ENCODE data around the gene SFT2D1.
"Not testable (repeated sequence)": the region's sequence is repeated elsewhere in the genome, so short reads cannot be mapped to it uniquely, and the experiment has no call there.

The SFT2D1 gene

DNA sequence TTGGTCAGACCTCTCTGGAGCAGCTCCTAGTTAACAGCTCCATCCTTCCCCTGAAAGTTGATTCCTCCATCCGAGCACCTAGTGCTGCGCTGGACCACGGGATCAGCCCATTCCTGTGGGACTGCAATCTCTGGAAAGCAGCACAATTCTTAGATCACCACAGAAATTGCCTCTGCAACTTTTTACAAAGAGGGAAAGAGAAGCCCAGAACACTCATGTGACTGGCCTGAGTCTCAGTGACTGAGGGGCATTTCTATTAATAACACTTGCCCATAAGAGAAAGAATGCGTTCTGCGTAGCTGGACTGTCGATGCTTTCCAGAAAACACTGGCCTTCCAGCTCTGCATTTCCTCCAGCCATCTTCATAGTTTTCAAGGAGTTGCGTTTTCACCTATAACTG lies 22.1 kb upstream of the SFT2D1 start:
- Histone ChIP-seq H3K79me2 (no peaks in the 10 kb centered on the region), H3K9ac (no peak overlapping the region), H3K27ac (no peak overlapping the region), H3K27me3 (ENCODE audit: control insufficient read depth, insufficient read depth, low read length) (no peaks in the 10 kb centered on the region), H3K9me3 (ENCODE audit: control insufficient read depth, low read length) (no peaks in the 10 kb centered on the region), H3K4me3 (ENCODE audit: low read depth, low read length) (no peak overlapping the region), H2AFZ (no peak overlapping the region), H3K36me3 (ENCODE audit: control insufficient read depth, insufficient read depth, low read length) (no peaks in the 10 kb centered on the region), H3K4me2 (ENCODE audit: low read length) (no peak overlapping the region), H3K4me1 (no peaks in the 10 kb centered on the region)
- TF ChIP-seq, protein P1, sequence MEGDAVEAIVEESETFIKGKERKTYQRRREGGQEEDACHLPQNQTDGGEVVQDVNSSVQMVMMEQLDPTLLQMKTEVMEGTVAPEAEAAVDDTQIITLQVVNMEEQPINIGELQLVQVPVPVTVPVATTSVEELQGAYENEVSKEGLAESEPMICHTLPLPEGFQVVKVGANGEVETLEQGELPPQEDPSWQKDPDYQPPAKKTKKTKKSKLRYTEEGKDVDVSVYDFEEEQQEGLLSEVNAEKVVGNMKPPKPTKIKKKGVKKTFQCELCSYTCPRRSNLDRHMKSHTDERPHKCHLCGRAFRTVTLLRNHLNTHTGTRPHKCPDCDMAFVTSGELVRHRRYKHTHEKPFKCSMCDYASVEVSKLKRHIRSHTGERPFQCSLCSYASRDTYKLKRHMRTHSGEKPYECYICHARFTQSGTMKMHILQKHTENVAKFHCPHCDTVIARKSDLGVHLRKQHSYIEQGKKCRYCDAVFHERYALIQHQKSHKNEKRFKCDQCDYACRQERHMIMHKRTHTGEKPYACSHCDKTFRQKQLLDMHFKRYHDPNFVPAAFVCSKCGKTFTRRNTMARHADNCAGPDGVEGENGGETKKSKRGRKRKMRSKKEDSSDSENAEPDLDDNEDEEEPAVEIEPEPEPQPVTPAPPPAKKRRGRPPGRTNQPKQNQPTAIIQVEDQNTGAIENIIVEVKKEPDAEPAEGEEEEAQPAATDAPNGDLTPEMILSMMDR (IDR thresholded peaks at IDR 0.05): no peak

DNA sequence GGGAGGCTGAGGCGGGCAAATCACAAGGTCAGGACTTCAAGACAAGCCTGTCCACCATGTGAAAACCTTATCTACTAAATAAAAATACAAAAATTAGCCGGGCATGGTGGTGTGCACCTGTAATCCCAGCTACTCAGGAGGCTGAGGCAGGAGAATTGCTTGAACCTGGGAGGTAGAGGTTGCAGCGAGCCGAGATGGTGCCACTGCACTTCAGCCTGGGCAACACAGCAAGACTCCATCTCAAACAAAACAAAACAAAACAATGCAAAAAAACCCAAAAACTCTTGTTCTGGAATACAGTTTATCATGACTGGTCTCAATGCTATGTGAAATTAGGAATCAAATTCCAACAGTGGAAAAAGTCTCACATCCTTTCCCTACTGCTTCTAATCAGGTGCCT lies 20.1 kb upstream of the SFT2D1 start:
- not testable (repeated sequence) for H2AFZ ChIP-seq; H3K9me3 ChIP-seq (ENCODE audit: control insufficient read depth, low read length); H3K9ac ChIP-seq; H3K36me3 ChIP-seq (ENCODE audit: control insufficient read depth, insufficient read depth, low read length); H3K4me1 ChIP-seq; H3K4me3 ChIP-seq (ENCODE audit: low read depth, low read length); H3K79me2 ChIP-seq; H3K4me2 ChIP-seq (ENCODE audit: low read length); H3K27ac ChIP-seq; H3K27me3 ChIP-seq (ENCODE audit: control insufficient read depth, insufficient read depth, low read length)

DNA sequence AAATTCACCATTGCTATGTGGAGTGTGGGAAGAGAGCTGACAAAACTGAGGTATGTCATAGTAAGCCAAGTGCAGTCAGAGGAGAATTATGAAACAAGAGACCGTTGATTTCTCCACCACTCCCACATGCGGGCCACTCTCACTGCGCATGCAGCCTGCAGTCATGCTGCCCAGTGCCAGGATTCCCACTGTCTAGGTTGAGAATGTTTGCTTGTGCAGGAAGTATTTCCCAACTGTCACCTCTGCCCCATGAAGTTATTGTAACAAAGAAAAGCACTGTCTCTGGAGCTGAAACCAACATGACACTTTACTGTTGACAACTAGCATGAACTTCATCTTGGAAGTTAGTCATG lies 18.7 kb upstream of the SFT2D1 start:
- no peak overlapping the region for H3K27ac ChIP-seq
- no peaks in the 10 kb centered on the region for H3K36me3 ChIP-seq (ENCODE audit: control insufficient read depth, insufficient read depth, low read length)
- no peak overlapping the region for H3K9ac ChIP-seq
- H2AFZ ChIP-seq: no peak overlapping the region
- H3K79me2 ChIP-seq: no peaks in the 10 kb centered on the region
- TF ChIP-seq, protein P1 (IDR thresholded peaks at IDR 0.05): no peak
- no peaks in the 10 kb centered on the region for H3K27me3 ChIP-seq (ENCODE audit: control insufficient read depth, insufficient read depth, low read length)
- no peak overlapping the region for H3K4me2 ChIP-seq (ENCODE audit: low read length)
- H3K9me3 ChIP-seq (ENCODE audit: control insufficient read depth, low read length): no peaks in the 10 kb centered on the region
- H3K4me1 ChIP-seq: no peaks in the 10 kb centered on the region
- no peak overlapping the region for H3K4me3 ChIP-seq (ENCODE audit: low read depth, low read length)

DNA sequence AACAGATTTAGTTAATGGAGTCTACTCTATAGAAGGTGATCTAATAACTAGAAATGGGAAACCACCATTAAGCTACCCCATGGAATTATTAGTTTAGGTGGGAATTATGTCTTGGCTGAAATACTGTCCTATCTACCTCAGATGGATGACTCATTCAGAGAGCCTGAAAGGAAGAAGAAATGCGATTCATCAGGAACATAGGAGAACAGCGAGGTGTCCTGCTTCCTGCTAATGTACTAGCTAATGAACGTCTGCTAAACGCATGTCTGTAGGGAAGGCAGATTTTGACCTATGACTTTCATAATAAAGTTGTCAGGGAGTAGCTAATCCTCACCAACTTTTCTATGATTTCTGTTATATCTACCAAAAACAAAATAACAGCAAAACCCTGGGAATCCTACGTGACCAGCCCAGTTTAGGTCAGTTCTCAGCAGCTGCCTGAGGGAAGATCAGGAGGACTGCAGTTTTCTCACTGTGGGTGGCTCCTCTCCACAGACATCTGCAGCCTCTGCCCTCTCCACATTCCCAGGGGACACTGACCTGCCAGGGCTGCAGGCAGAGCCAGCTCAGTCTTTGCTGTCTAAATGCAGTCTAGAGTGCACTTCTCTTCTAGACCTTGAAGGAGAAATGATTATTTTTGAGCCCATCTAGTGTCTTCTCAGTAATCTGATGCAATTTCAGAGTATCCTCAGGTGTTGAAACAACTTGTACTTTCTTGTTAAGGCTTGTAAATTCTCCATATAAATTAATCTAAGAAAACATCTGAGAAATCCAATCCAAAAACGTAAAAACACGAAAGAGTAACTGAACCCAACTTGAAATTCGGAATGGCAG lies 18.1 kb upstream of the SFT2D1 start:
- Histone ChIP-seq H3K9ac (no peak overlapping the region), H3K4me3 (ENCODE audit: low read depth, low read length) (no peak overlapping the region), H3K27me3 (ENCODE audit: control insufficient read depth, insufficient read depth, low read length) (no peaks in the 10 kb centered on the region), H3K27ac (no peak overlapping the region), H3K79me2 (no peaks in the 10 kb centered on the region), H3K36me3 (ENCODE audit: control insufficient read depth, insufficient read depth, low read length) (no peaks in the 10 kb centered on the region), H3K4me1 (no peaks in the 10 kb centered on the region), H3K4me2 (ENCODE audit: low read length) (no peak overlapping the region), H3K9me3 (ENCODE audit: control insufficient read depth, low read length) (no peaks in the 10 kb centered on the region), H2AFZ (no peak overlapping the region)
- TF ChIP-seq, protein P1 (IDR thresholded peaks at IDR 0.05): no peak

DNA sequence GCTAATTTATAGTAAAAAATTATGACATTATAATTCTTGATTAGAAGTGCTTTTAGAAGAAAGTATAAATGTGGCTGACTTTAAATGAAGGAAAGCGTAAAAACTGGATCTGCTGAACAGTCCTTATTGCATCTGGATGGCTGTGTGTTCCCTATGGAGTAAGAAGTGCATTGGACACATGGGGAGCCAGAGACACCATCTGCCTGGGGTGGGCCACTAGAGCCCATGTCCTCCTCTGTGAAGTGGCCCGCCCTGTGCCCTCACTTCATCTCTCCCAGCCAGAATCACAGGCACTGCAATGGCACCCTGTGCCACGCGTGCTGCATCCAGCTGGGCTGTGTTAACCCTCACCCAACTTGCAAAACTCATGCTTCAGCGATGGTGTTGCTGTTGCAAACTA lies 13.2 kb upstream of the SFT2D1 start:
- H3K4me3 ChIP-seq (ENCODE audit: low read depth, low read length): no peak overlapping the region
- H3K27ac ChIP-seq: no peak overlapping the region
- no peaks in the 10 kb centered on the region for H3K9me3 ChIP-seq (ENCODE audit: control insufficient read depth, low read length)
- no peak overlapping the region for H3K9ac ChIP-seq
- TF ChIP-seq, protein P1 (IDR thresholded peaks at IDR 0.05): no peak
- H2AFZ ChIP-seq: no peak overlapping the region
- H3K4me1 ChIP-seq: no peaks in the 10 kb centered on the region
- no peaks in the 10 kb centered on the region for H3K27me3 ChIP-seq (ENCODE audit: control insufficient read depth, insufficient read depth, low read length)
- H3K4me2 ChIP-seq (ENCODE audit: low read length): peak overlapping the region; percentile 14
- H3K36me3 ChIP-seq (ENCODE audit: control insufficient read depth, insufficient read depth, low read length): no peaks in the 10 kb centered on the region
- no peaks in the 10 kb centered on the region for H3K79me2 ChIP-seq

Data from parathyroid adenoma (tissue), 2 donors.